Stimulated activated memory B cell treated with anti-CD40 and anti-IgM and Interleukin-4, amounts not matched to agents 10 μg/mL and 1 μg/mL and 100 μg/mL, for 72 hours (primary cell): ENCODE results near the gene RNF144B.
"Not testable (repeated sequence)": the region's sequence is repeated elsewhere in the genome, so short reads cannot be mapped to it uniquely, and the experiment has no call there.

Source experiments
- ATAC-seq: fragments of 150-1000 bp; cut with Tn5 transposase; 2 replicates; pipeline ENCODE4 v1.10.0; 2021
- H3K27ac Mint-ChIP-seq: one replicate; pipeline ENCODE4 v1.8.0; 2022; ENCODE audit warnings: mild to moderate bottlenecking, mixed read lengths
- H3K27me3 Mint-ChIP-seq: one replicate; pipeline ENCODE4 v1.8.0; 2022; ENCODE audit warnings: mixed read lengths
- H3K36me3 Mint-ChIP-seq: one replicate; pipeline ENCODE4 v1.8.0; 2022; ENCODE audit warnings: mixed read lengths
- H3K4me1 Mint-ChIP-seq: one replicate; pipeline ENCODE4 v1.8.0; 2022; ENCODE audit warnings: mixed read lengths
- H3K4me3 Mint-ChIP-seq: one replicate; pipeline ENCODE4 v1.8.0; 2022; ENCODE audit warnings: mild to moderate bottlenecking, moderate library complexity, mixed read lengths
- H3K9me3 Mint-ChIP-seq: one replicate; pipeline ENCODE4 v1.8.0; 2022; ENCODE audit warnings: mixed read lengths

RNF144B gene

GRCh38 chr6:18432619-18433018 is 45.5 kb downstream of the RNF144B start:
- Mint-ChIP-seq H3K36me3 (peaks cover 57% of the 10 kb centered on the region), H3K4me1 (peaks cover 16% of the 10 kb centered on the region), H3K4me3 (no peak overlapping the region), H3K27ac (no peak overlapping the region), H3K27me3 (no peaks in the 10 kb centered on the region), H3K9me3 (no peaks in the 10 kb centered on the region)
- ATAC-seq, result no peak

- Mint-ChIP-seq H3K9me3 (no peaks in the 10 kb centered on the region), H3K27me3 (no peaks in the 10 kb centered on the region), H3K36me3 (peaks cover 52% of the 10 kb centered on the region), H3K27ac (no peak overlapping the region), H3K4me1 (peaks cover 16% of the 10 kb centered on the region), H3K4me3 (no peak overlapping the region)
- no peak for ATAC-seq
These were observed 45.9 kb downstream of the RNF144B start for GRCh38 chr6:18433059-18433458.

- Mint-ChIP-seq H3K4me3 (no peak overlapping the region), H3K27ac (no peak overlapping the region), H3K9me3 (no peaks in the 10 kb centered on the region), H3K27me3 (no peaks in the 10 kb centered on the region), H3K36me3 (peaks cover 30% of the 10 kb centered on the region), H3K4me1 (peaks cover 22% of the 10 kb centered on the region)
- no peak for ATAC-seq
These were observed 49.2 kb downstream of the RNF144B start for GRCh38 chr6:18436341-18436740.

- Mint-ChIP-seq H3K4me3 (no peak overlapping the region), H3K27ac (no peak overlapping the region), H3K9me3 (no peaks in the 10 kb centered on the region), H3K36me3 (peaks cover 13% of the 10 kb centered on the region), H3K27me3 (no peaks in the 10 kb centered on the region), H3K4me1 (peaks cover 18% of the 10 kb centered on the region)
- ATAC-seq, result no peak
These were observed 52.4 kb downstream of the RNF144B start for GRCh38 chr6:18439581-18439980.

- Mint-ChIP-seq H3K9me3 (no peaks in the 10 kb centered on the region), H3K4me3 (no peak overlapping the region), H3K36me3 (peaks cover 7% of the 10 kb centered on the region), H3K4me1 (peaks cover 19% of the 10 kb centered on the region), H3K27ac (no peak overlapping the region), H3K27me3 (no peaks in the 10 kb centered on the region)
- no peak for ATAC-seq
These were observed 54.3 kb downstream of the RNF144B start for GRCh38 chr6:18441251-18441979.

- no peaks in the 10 kb centered on the region for H3K27me3 Mint-ChIP-seq
- peaks cover 15% of the 10 kb centered on the region for H3K4me1 Mint-ChIP-seq
- no peak for ATAC-seq
- H3K4me3 Mint-ChIP-seq, result no peak overlapping the region
- no peaks in the 10 kb centered on the region for H3K9me3 Mint-ChIP-seq
- H3K27ac Mint-ChIP-seq, result no peak overlapping the region
- H3K36me3 Mint-ChIP-seq, result peaks cover 6% of the 10 kb centered on the region
These were observed 57.0 kb downstream of the RNF144B start for GRCh38 chr6:18444111-18444510.

- H3K27ac Mint-ChIP-seq, result no peak overlapping the region
- H3K27me3 Mint-ChIP-seq, result no peaks in the 10 kb centered on the region
- peaks cover 10% of the 10 kb centered on the region for H3K4me1 Mint-ChIP-seq
- no peaks in the 10 kb centered on the region for H3K9me3 Mint-ChIP-seq
- ATAC-seq, result no peak
- peaks cover 6% of the 10 kb centered on the region for H3K36me3 Mint-ChIP-seq
- H3K4me3 Mint-ChIP-seq, result no peak overlapping the region
These were observed 58.1 kb downstream of the RNF144B start for GRCh38 chr6:18445228-18445627.

GRCh38 chr6:18446771-18447170 is 59.6 kb downstream of the RNF144B start:
- H3K4me1 Mint-ChIP-seq, result peaks cover 10% of the 10 kb centered on the region
- no peak overlapping the region for H3K27ac Mint-ChIP-seq
- no peaks in the 10 kb centered on the region for H3K9me3 Mint-ChIP-seq
- no peaks in the 10 kb centered on the region for H3K27me3 Mint-ChIP-seq
- peaks cover 6% of the 10 kb centered on the region for H3K36me3 Mint-ChIP-seq
- ATAC-seq, result no peak
- no peak overlapping the region for H3K4me3 Mint-ChIP-seq

GRCh38 chr6:18447552-18447951 is 60.4 kb downstream of the RNF144B start:
- no peaks in the 10 kb centered on the region for H3K27me3 Mint-ChIP-seq
- no peaks in the 10 kb centered on the region for H3K9me3 Mint-ChIP-seq
- no peak overlapping the region for H3K4me3 Mint-ChIP-seq
- H3K27ac Mint-ChIP-seq, result no peak overlapping the region
- peaks cover 10% of the 10 kb centered on the region for H3K4me1 Mint-ChIP-seq
- H3K36me3 Mint-ChIP-seq, result peaks cover 9% of the 10 kb centered on the region
- no peak for ATAC-seq

- Mint-ChIP-seq H3K36me3 (peaks cover 6% of the 10 kb centered on the region), H3K4me3 (no peak overlapping the region), H3K27me3 (no peaks in the 10 kb centered on the region), H3K4me1 (no peaks in the 10 kb centered on the region), H3K27ac (no peak overlapping the region), H3K9me3 (no peaks in the 10 kb centered on the region)
- ATAC-seq, result no peak
These were observed 64.6 kb downstream of the RNF144B start for GRCh38 chr6:18451756-18452155.

- H3K27me3 Mint-ChIP-seq, result no peaks in the 10 kb centered on the region
- H3K4me1 Mint-ChIP-seq, result no peaks in the 10 kb centered on the region
- no peak overlapping the region for H3K27ac Mint-ChIP-seq
- no peak overlapping the region for H3K4me3 Mint-ChIP-seq
- no peak for ATAC-seq
- peaks cover 28% of the 10 kb centered on the region for H3K36me3 Mint-ChIP-seq
- H3K9me3 Mint-ChIP-seq, result no peaks in the 10 kb centered on the region
These were observed 67.3 kb downstream of the RNF144B start for GRCh38 chr6:18454446-18454845.

GRCh38 chr6:18457065-18457737 is 70.1 kb downstream of the RNF144B start:
- H3K9me3 Mint-ChIP-seq, result peaks cover 3% of the 10 kb centered on the region
- H3K36me3 Mint-ChIP-seq, result peaks cover 48% of the 10 kb centered on the region
- peaks cover 2% of the 10 kb centered on the region for H3K4me1 Mint-ChIP-seq
- H3K27me3 Mint-ChIP-seq, result no peaks in the 10 kb centered on the region
- no peak for ATAC-seq
- H3K4me3 Mint-ChIP-seq, result no peak overlapping the region
- no peak overlapping the region for H3K27ac Mint-ChIP-seq

- H3K27me3 Mint-ChIP-seq, H3K4me3 Mint-ChIP-seq, H3K4me1 Mint-ChIP-seq, H3K27ac Mint-ChIP-seq, H3K9me3 Mint-ChIP-seq, ATAC-seq: not testable (repeated sequence)
- H3K36me3 Mint-ChIP-seq, result peaks cover 54% of the 10 kb centered on the region
These were observed 70.9 kb downstream of the RNF144B start for GRCh38 chr6:18458086-18458485.

- Mint-ChIP-seq H3K4me3 (no peak overlapping the region), H3K27me3 (no peaks in the 10 kb centered on the region), H3K27ac (no peak overlapping the region), H3K9me3 (peaks cover 3% of the 10 kb centered on the region), H3K36me3 (peaks cover 63% of the 10 kb centered on the region), H3K4me1 (peaks cover 7% of the 10 kb centered on the region)
- ATAC-seq, result no peak
These were observed 76.3 kb downstream of the RNF144B start for GRCh38 chr6:18463429-18463828.

- Mint-ChIP-seq H3K36me3 (peaks cover 56% of the 10 kb centered on the region), H3K4me1 (peaks cover 7% of the 10 kb centered on the region), H3K27ac (no peak overlapping the region), H3K27me3 (no peaks in the 10 kb centered on the region), H3K9me3 (peaks cover 3% of the 10 kb centered on the region), H3K4me3 (no peak overlapping the region)
- no peak for ATAC-seq
These were observed 77.0 kb downstream of the RNF144B start for GRCh38 chr6:18464176-18464575.
